HG02840 (cell line): Measurements from ENCODE around the gene MTX2.
"Not testable (repeated sequence)": the region's sequence is repeated elsewhere in the genome, so short reads cannot be mapped to it uniquely, and the experiment has no call there.

Source experiments
- ATAC-seq: cut with Tn5 transposase; IDR thresholded peaks from one replicate; pipeline ENCODE4 v1.9.1; 2021; ENCODE audit warnings: mild to moderate bottlenecking, moderate library complexity, moderate number of reproducible peaks; ENCODE audit not compliant: unreplicated experiment, low FRiP score

Gene MTX2

GRCh38 chr2:176368349-176368748, 99.1 kb downstream of the MTX2 start:
- no peak for ATAC-seq

- ATAC-seq: no peak
Measured at GRCh38 chr2:176370467-176371171, 101.4 kb downstream of the MTX2 start.

GRCh38 chr2:176373155-176373554, 103.9 kb downstream of the MTX2 start:
- not testable (repeated sequence) for ATAC-seq

GRCh38 chr2:176378323-176378722, 109.1 kb downstream of the MTX2 start:
- no peak for ATAC-seq

GRCh38 chr2:176380341-176380740, 111.1 kb downstream of the MTX2 start:
- ATAC-seq: no peak

GRCh38 chr2:176383100-176383499, 113.9 kb downstream of the MTX2 start:
- no peak for ATAC-seq

GRCh38 chr2:176383836-176384442, 114.7 kb downstream of the MTX2 start:
- ATAC-seq: no peak

GRCh38 chr2:176385219-176385759, 116.0 kb downstream of the MTX2 start:
- no peak for ATAC-seq

- no peak for ATAC-seq
Measured at GRCh38 chr2:176385838-176386237, 116.6 kb downstream of the MTX2 start.
